CD4-positive, alpha-beta T cell treated with Interleukin-15 for 4 hours (primary cell): ENCODE data around the gene CRYBA4.

Experiments used
- DNase-seq: peaks from one replicate; pipeline ENCODE4 v3.0.0-alpha.2; 2020; ENCODE audit warnings: low spot score

The CRYBA4 gene

DNA sequence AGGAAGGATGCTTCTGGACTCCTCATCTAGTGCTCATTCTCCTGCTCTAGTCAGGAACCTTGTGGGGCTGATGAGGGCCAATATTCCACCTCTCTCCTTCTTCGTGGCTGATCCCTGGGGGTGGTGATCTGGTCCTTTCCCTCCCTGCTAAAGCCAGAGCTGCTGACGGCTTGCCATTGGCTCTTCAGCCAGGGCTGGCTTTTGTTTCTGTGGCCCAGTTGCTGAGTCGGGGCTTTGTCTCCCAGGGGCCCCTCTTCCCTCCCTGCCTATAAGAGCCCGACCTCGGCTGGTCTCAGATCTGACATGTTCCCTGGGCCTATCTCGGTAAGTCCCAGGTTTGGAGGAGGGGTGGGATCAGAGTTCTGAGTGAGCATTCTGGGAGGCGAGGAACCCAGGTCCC, at the start of gene CRYBA4:
CRYBA4 (plus strand) TSS at position 301 of the 400 bp plus-strand sequence. CDS start 634 bp downstream, outside the sequence.
- no peak for DNase-seq

DNA sequence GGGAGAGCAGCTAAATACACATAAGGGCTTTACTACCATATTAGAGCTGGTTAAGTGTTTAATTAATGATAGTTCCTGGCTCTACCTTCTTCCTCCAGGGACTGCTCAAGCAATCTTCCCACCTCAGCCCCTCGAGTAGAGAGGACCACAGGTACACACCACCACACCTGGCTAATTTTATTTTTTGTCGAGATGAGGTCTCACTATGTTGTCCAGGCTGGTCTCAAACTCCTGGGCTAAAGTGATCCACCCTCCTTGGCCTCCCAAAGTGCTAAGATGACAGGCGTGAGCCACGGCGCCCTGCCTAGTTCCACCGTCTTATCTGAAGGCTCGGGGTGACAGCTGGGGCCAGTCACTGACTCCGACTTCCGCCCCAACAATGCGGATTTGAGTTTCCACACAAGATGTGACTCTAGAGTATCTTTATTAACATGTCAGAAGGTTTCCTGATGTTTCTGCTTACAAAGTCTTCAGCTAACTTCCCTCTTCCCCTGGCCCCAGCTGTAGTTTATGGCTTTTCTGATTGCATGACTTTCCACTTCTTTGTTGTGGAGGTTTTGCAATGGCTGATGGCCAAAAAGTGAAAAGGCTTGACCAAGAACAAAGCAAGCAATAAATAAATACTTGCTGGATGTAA, 48.6 kb upstream of the CRYBA4 start:
- DNase-seq, result no peak

DNA sequence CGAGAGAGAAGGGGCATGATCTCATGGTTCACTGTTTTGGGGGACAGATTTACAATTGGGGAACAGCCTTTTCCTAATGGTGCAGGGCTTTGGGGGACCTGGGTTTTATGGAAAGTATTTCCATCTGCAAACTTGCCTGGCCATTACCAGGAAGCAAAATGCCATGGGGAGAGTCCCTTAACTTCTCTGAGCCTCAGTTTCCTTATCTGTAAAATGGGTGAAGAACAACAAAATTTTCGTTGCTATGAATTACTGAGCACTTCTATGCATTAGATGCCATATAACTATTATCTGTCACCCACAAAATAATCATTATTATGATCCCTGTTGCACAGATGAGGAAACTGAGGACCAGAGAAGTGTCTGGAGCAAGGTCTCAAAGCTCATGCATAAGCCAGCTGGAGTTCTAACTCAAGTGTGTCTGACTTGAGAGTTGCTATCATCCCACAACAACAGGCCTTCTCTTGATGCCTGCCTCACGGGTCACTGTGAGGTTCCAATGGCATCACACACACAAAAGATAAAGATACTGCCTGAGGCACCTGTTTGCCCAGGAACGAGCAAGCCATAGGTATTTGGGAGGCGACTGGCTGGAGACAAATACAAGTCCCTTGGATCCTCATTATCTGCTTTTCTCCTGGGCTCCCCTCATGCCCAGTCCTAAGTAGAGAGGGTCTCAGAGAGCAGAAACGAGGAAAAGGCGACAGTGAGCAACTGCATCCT, 47.6 kb upstream of the CRYBA4 start:
- DNase-seq, result no peak

DNA sequence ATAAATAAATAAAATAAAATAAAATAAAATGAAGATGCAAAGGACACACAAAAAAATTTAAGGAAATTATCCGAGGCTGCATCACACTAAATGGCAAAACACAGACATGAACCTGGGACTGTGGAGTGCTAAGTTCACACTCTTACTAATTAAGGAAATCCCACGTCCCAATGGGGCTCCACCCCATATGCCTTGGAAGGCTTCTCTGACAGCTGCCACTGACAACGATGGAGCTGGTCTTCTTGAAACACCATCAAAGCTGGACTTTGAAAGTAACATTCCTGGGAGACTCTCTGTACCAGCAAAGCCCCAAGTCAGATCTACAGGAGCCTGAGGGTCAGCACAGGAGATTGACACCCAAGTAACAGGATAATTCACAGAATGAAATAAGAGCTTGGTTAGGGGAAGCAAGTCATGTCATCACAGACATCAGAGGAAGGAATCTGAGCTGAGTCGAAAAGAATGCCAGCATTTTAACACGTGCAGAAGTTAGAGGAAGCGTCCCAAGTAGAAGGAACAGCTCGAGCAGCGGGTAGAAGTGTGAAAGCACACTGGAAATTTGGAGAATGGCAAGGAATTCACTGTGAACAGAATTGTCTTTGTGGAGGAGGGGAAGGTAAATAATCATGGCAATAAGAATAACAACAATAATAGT, 45.6 kb upstream of the CRYBA4 start:
- no peak for DNase-seq

DNA sequence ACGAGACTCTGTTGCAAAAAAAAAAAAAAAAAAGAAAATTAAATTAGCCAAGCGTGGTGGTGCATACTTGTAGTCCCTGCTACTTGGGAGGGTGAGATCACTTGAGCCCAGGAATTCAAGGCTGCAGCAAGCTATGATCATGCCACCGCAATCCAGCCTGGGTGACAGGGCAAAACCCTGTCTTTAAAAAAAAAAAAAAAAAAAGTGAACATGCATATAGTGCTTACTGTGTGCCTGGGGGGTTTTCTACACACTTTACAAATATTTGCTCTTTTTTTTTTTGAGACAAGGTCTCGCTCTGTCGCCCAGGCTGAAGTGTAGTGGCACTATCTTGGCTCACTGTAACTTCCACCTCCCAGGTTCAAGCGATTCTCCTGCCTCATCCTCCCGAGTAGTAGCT, 44.7 kb upstream of the CRYBA4 start:
- no peak for DNase-seq

DNA sequence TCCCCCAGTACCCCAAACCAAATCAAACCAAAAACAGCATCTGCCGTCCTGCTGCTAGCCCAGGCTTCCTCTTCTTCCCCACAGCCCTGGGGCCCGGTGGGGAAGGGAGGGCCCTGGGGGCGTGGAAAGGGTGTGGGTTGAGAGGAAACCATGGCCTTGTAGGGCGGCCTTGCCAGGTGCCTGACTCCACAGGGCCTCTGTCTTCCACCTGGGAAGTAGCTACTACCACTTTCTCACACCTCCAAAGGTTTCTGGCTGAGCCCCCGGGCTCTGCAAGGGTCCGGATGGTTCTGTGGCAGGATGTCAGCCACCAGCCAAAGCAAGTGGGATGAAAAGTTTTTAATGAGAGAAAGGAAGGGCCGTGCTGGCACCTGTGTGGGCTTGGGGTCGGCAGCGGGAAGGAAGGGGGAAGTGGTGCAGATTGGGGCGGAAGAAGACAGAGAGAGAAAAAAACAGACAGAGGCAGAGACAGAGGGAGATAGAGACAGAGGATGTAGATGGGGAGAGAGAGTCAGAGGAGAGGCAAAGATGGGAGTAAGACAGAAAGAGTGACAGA, 42.4 kb upstream of the CRYBA4 start:
- DNase-seq, result peak; percentile 46

DNA sequence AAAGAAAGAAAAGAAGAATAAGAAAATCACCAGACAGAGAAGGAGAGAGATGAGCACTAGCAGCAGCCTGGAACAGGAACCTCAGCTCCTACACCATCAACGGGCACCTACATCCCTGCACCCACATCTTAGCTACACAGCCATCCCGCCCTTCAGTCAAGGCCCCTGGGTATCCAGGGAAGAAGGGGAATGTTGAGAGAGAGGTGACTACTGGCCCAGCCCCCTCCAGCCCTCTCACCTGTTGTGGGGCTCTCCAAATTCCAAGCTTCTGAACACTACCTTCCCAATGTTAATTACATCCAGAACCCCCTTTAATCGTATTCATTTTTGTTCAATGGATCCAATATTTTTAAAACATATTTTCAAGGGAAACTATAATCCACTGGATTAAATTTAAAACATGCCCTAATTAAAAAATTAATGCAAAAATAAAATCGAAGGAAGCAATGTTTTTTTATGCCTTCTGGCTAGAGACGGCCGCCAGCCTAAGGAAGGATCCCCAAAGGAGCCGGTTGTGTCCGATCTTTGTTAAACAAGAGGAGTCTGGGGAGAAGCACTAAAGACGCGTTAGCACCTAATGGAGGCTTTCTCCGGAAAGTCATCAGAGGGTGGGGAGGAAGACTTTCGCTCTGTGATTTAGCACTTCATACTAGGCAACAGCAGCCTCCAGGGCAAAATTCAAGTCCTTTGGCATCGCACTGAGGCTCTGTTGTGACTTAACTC, 41.4 kb upstream of the CRYBA4 start:
- DNase-seq, result no peak

DNA sequence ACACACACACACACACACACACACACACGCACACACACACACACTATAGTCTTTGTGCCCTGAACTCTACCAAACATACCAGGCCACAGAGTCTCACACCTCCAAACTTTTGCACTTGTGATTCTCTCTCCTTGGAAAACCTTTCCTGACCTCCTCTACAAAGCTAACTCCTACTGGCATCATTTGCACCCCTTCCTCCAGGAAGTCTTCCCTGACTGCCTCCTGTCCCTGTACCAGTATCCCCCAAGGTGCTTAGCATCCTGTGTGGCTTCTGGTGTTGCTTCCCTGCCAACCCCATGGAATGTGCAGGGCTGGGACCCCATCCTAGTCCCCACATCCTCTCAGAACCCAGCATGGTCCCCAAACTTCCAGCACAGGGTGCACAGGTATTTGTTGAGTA, 40.7 kb upstream of the CRYBA4 start:
- DNase-seq, result no peak

DNA sequence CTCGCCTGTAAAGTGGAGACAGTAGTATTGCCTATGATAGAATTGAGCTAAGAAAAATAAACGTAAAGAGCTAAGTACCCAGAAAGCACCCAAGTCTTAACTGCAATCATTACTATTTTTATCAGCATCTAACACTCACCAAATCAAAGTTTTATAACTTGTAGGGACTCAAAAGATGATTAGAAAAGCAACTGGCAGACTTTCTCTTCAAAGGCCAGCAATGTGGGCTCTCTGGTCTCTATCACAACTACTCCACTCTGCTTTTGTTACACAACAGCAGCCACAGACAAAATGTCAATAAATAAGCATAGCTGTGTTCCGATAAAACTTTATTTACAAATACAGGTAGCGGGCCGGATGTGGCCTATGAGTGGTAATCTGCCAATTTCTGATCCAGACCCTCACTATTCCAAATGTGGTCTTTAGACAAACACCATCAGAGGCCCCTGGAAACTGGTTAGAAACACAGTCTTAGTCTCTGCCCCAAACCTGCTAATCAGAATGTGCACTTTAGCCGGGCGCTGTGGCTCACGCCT, 40.1 kb upstream of the CRYBA4 start:
- no peak for DNase-seq

DNA sequence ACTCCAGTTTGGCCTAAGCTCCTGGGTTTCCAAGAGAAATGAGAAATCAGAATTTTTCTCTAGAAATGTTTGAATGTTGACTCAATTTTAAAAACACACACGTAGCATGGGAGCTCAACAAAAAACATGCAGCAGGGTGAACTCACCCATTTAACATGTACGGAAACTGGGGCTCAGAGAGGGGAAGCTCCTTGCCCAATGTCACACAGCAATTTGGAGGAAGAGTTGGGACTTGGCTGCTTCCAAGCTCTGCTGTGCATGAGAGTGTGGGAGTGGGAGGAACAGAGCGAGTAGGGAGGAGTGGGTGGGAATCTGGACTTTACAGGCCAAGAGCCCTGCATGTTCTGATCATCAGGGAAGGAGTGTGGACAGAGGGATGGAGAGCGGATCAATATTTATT, 37.8 kb upstream of the CRYBA4 start:
- no peak for DNase-seq

DNA sequence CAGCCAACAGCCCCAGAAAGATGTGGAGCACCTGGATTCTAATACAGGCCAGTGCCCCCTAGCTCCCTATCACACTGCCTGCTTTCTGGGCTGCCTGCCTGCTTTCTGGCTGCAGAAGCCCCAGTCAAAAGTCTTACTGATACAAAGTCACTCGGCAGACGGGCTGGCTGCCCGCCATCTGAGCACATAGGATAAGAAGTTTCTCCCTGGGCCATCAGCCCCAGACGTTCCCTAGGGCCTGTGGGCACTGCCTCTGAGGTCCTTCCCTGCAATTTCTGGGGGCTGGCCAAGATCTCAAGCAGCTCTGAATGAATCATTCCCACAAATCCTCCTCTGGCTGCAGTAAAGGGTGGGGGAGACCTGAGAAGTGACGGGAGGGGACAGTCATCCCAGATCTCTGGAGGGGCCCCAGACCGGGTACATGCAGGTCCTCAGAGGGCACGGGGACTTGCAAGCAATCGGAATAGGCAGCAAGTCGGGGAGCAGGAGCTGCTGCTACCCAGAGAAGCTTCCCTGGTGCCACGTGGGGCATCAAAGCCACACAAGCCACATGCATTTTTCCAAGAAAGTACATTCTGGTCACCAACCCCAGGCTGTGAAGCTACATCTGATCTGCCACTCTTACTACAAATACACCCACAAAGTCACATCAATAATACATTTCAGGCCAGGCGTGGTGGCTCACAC, 36.5 kb upstream of the CRYBA4 start:
- no peak for DNase-seq

DNA sequence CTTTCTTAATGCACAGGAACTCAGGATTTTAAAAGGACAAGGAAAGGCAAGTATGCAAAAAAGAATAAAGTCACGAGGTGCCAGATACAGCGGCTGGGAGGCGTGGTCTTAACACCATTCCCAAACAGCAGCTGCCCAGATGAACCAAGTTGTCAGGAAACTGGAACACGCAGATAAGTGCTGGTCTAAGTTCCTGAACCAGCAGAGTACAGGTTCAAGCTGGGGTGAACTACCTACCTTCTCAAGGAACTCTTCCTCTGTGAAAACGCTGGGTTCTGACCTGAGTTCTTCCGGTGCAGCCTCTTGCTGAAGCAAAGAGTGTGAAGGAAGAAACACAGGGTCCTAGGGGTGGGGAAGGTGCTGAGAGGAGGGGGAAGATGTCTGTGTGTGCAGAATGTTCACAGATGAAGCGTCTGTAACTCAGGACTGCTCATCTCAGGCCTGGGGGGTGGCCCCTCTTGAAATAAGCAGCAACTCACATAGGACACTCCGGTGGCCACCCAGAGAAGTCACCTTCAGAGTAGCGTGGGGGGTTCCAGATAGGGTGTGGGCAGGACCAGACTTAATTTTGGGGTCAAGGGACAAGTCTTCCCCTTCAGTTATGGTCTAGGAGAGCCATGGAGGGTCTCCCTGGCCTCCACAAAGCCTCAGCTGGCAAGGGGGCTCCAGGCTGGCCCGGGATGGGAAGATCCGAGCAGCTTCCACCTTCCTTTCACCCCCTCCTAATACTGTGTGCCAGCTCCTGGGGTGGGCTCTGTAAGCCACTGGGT, 35.0 kb upstream of the CRYBA4 start:
- DNase-seq, result no peak

DNA sequence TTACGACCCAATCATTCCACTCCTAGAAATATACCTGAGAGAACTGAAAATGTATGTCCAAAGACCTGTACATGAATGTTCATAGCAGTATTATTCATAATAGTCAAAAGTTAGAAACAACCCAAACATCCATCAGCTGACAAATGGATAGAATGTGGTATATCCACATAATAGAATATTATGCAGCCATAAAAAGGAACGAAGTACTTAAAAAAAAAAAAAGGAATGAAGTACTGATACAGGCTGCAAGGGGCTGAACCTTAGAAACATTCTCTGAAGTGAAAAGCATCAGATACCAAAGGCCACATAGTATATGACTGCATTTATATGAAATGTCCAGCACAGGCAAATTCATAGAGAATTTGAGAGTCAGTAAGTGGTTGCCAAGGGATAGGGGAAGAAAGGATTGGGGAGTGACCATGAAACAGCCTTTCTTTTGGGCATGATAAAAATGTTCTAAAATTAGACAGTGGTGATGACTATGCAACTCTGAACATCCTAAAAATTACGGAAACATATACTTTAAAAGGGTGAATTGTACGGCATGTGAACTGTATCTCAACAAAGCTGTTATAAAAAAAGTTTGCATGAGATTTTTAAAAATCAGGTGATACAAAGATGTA, 33.7 kb upstream of the CRYBA4 start:
- no peak for DNase-seq

DNA sequence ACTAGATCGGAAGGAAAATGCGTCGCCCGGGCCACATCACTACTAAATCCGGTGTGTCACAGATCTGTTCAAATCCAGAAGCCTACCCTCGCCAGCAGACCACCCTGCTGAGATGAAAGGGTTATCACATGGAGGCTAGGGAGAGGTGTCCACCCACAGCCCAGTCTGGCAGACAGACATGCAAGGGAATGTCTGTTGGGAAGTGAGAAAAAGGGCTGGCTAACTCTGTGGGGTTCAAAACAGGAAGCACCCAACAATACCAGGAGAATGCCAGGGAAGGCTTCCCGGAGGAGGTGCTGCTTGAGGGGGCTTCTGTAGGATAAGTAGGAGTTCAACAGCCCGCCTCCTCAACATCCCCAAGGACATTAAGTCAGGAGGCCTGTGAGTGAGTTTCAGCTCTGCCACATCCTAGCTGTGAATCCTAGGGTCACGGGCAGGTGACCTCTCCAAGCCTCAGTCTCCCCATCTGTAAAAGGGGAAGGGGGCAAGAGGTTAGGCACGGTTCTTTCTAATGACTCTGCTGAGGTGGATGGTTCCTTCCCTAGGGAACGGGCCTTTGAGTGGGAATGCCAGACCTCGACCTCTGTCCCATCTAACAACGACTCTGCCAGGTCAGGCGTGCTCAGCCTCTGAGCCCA, 32.9 kb upstream of the CRYBA4 start:
- DNase-seq, result no peak

DNA sequence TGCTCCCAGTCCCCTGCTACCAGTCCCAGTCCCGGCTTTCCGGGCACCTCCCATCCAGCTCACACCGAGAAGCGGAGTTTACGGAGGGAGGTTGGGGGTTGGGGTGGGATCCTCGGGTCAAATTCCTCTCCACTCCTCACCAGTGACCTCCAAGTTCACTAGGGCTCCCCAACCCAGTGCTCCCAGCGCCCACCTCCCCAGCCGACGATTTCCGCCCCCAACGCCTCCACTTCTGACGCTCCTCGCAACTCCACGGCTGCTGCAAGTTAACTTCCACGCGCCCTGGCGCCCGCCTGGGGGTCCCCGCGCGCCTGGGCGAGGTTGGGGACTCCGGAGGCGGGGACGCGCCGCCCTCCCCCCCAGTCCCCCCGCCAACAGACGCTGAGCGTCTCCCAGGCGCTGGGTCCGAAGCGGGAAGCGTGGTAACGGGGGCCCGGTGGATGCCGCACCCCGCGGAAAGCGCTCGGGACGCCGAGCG, 32.4 kb upstream of the CRYBA4 start:
- DNase-seq, result no peak

DNA sequence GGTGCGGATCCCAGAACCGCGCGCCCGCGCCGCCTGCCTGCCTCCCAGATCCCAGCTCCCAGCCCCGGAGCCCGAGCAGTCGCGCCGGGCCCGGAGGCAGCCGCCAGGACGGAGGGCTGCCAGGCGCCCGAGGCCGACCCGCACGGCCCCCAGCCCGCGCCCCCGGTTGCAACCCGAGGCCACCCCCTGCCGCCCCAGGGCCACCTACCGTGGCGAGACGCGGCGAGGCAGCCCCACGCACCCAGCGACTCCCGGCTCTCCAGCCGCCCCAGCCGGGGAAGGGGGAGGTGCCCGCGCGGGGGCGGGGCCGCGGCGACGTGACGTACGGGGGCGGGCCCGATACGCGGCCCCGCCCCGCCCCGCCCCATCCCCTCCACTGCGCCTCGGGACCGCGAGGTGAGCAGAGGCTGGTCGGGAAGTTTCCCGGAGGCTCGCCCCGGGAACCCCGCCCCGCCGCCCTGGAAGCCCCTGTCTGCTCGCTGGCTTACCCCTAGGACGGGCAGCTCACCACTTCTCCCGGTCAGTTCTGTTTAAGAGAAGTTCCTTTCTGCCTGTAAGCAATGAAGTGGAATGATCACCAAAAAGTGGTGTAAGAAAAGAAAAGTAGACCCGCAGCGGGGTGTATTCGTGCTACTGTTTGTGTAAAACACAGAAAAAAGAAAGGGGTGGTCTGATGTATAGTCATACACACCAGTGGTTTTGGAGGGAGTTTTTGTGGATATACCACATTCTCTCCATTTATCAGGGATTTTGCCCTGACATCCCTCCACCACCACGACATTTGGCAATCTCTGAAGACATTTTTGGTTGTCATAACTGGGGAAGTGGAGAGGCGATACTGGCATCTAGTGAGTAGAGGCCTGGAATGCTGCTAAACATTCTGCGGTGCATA, 31.7 kb upstream of the CRYBA4 start, which contains the start of gene TPST2:
TPST2 (minus strand) TSS at position 288 of the 892 bp plus-strand sequence. CDS start 48,502 bp downstream, outside the sequence.
- DNase-seq, result peak; percentile 73

DNA sequence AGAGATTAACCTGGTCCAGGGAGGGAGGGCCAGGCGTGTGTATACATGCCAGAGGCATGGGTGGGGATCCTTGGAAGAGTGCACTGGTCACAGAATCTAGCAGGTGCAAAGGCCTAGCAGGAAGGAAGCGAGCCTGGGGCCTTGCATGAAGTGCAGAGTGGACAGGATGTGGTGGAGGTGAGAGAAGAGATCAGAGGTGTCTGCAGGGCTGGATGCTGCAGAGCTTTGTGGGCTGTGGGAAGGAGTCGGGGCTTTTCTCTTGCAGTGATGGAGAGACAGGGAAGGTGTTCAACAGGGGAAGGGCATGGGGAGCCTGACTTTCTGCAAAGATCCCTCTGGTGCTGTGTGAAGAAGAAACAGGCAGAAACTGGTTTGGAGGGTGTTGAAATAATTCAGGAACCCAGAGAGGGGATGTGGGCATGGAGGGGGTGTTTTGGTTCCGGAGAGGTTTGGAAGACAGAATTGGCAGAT, 29.3 kb upstream of the CRYBA4 start:
- peak; percentile 48 for DNase-seq

DNA sequence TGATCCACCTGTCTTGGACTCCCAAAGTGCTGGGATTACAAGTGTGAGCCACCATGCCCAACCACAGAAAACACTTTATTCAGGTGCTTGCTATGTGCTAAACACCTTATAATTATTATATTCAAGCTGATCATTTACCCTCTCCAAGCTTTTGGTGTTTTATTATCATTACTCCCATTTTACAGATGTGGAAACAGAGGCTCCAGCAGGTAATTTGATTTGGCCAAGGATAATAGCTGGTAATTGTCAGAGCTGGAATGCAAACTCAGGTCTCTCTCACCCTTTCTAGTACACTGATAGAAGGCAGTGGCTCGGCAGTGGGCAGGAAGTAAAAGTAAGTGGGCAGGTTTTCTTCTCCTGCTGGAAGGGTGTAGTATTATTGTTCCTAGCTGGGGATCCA, 28.0 kb upstream of the CRYBA4 start:
- DNase-seq, result no peak
